Tibial artery (tissue), 4 donors: Measurements from ENCODE around the gene GALNT2.
A peak's percentile ranks its signal among the peaks of the same experiment; 100 is the strongest.

ENCODE experiments used
- DNase-seq, 2 donors: peaks; one replicate each; pipeline ENCODE4 v3.0.0-alpha.2; 2019
- H3K27ac ChIP-seq, 2 donors: fragments of 200-600 bp; sonication (generic) in 1 of 2; 1 replicate in 1 of 2; 2 replicates in 1 of 2; pipeline ENCODE4 v1.5.1; 2018 to 2019; ENCODE audit warnings: mild to moderate bottlenecking in 1 of 2
- H3K27me3 ChIP-seq, 2 donors: fragments of 200-600 bp; sonication (generic) in 1 of 2; one replicate each; pipeline versions ENCODE4 v1.5.1 to v1.6.0; 2016 to 2019
- H3K36me3 ChIP-seq, 3 donors: fragments of 200-600 bp; sonication (generic) in 2 of 3; one replicate each; pipeline ENCODE4 v1.5.1; 2016 to 2019; ENCODE audit warnings: mild to moderate bottlenecking in 2 of 3
- H3K4me1 ChIP-seq, 4 donors: fragments of 200-600 bp; sonication (generic) in 2 of 4; 1 replicate in 3 of 4; 2 replicates in 1 of 4; pipeline ENCODE4 v1.5.1; 2016 to 2019
- H3K4me3 ChIP-seq, 2 donors: fragments of 200-600 bp; sonication (generic) in 1 of 2; 1 replicate in 1 of 2; 2 replicates in 1 of 2; pipeline ENCODE4 v1.5.1; 2018 to 2019; ENCODE audit warnings: mild to moderate bottlenecking in 2 of 2
- H3K9me3 ChIP-seq, 3 donors: fragments of 200-600 bp; sonication (generic) in 1 of 3; one replicate each; pipeline ENCODE4 v1.5.1; 2016 to 2019
- intact Hi-C: fragments of 100-400 bp; cut with DNase I; formaldehyde crosslinking; loops from one replicate; pipeline ENCODE4 v1.15.0; 2023; ENCODE audit warnings: low total_unique reads
- TF ChIP-seq, protein P1 (sequence below), 2 experiments: fragments of 200-600 bp in 1 of 2; fragments of 450-650 bp in 1 of 2; IDR thresholded peaks; one replicate each; pipeline ENCODE4 v1.5.1; 2017 to 2019; ENCODE audit warnings: antibody characterized with exemption in 2 of 2, mild to moderate bottlenecking in 1 of 2, moderate library complexity in 1 of 2

GALNT2 gene

DNA sequence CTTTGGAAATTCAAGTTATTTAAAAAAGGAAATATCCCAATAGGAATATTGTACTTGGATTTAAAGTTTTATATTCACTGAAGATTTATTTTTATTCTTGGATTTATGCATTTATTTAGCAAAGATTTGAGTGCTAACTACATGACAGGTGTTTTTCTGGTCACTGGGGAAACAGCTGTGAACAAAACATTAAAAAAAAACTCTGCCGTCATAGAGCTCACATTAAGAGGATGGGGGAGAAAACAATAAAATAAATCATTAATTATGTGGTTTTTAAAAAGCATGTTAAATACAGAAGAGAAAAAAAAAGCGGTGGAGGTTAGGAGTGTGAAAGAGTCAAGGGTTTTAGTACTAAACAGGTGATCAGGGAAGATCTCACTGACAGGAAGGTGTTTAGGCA, 149.9 kb downstream of the GALNT2 start:
- DNase-seq, result no peak
- TF ChIP-seq, protein P1, sequence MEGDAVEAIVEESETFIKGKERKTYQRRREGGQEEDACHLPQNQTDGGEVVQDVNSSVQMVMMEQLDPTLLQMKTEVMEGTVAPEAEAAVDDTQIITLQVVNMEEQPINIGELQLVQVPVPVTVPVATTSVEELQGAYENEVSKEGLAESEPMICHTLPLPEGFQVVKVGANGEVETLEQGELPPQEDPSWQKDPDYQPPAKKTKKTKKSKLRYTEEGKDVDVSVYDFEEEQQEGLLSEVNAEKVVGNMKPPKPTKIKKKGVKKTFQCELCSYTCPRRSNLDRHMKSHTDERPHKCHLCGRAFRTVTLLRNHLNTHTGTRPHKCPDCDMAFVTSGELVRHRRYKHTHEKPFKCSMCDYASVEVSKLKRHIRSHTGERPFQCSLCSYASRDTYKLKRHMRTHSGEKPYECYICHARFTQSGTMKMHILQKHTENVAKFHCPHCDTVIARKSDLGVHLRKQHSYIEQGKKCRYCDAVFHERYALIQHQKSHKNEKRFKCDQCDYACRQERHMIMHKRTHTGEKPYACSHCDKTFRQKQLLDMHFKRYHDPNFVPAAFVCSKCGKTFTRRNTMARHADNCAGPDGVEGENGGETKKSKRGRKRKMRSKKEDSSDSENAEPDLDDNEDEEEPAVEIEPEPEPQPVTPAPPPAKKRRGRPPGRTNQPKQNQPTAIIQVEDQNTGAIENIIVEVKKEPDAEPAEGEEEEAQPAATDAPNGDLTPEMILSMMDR (IDR thresholded peaks at IDR 0.05), result no peak
- no peaks in the 10 kb centered on the region for H3K27me3 ChIP-seq
- no peak overlapping the region for H3K4me3 ChIP-seq
- H3K9me3 ChIP-seq, result no peaks in the 10 kb centered on the region
- peak overlapping the region in 1 of 2 donors; percentile 87 for H3K27ac ChIP-seq
- intact Hi-C loops, result no loop called here
- H3K4me1 ChIP-seq, result peaks cover 0 to 79% (median 36%) of the 10 kb centered on the region in 4 donors
- no peaks in the 10 kb centered on the region for H3K36me3 ChIP-seq

- TF ChIP-seq, protein P1 (IDR thresholded peaks at IDR 0.05), result no peak
- peak overlapping the region; percentile 1 to 87 for H3K27ac ChIP-seq
- H3K4me3 ChIP-seq, result no peak overlapping the region
- intact Hi-C loops, result no loop called here
- no peaks in the 10 kb centered on the region for H3K27me3 ChIP-seq
- H3K9me3 ChIP-seq, result no peaks in the 10 kb centered on the region
- peaks cover 0 to 77% (median 39%) of the 10 kb centered on the region in 4 donors for H3K4me1 ChIP-seq
- DNase-seq, result no peak
- H3K36me3 ChIP-seq, result no peaks in the 10 kb centered on the region
Measured at GRCh38 chr1:230218667-230219066, 151.6 kb downstream of the GALNT2 start.

DNA sequence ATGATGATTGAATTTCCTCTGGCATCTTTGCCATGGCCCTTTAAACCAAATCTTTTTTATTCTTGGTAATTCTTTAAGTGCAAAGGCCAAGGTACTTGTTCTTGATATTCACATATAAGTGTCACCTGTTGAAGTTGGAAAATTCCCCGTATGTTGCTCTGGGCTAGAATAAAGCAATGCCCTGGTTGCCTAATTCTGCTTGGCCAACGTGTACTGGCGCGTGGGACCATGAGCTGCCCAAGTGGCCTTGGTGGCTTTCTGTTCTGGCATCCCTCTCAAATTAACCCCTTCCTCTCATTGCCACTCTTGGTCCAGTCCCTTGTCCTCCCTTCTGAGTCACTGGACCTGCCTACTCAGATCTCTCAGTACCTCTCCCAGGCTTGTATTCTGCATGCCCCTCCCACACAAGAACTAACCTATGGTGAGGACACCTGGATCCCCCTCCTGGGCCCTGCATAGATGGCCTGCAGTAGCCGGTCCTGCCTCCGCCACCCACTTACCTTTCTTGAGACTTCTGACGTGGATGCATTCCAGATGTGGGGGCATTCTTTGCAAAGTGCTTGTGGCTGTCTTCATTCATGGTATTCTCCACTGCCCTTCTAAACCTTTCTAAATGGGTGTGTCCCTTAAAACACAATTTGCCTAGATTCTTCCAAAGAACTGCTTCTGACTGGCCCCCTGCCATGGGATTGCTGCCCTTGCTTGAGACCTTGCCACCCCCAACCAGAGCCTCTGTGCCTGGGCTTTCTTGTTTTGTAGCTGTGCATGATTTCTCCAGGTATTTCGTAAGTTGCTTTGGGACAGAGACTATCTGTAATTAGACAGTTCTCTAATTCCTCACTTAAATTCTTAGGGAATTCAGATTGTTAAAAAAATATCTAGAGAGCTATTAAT, 152.4 kb downstream of the GALNT2 start:
- Histone ChIP-seq H3K4me3 (no peak overlapping the region), H3K27ac (peak overlapping the region; percentile 17 to 87)

GRCh38 chr1:230220478-230220877, 153.4 kb downstream of the GALNT2 start:
- H3K27ac ChIP-seq, result peak overlapping the region; percentile 71 to 87
- no peaks in the 10 kb centered on the region for H3K27me3 ChIP-seq

More for the DNA sequence above, 152.4 kb downstream of the GALNT2 start:
- TF ChIP-seq, protein P1 (IDR thresholded peaks at IDR 0.05), result no peak
- H3K4me1 ChIP-seq, result peaks cover 0 to 79% (median 41%) of the 10 kb centered on the region in 4 donors
- no peaks in the 10 kb centered on the region for H3K36me3 ChIP-seq
- H3K27me3 ChIP-seq, result no peaks in the 10 kb centered on the region
- no peak for DNase-seq
- H3K9me3 ChIP-seq, result no peaks in the 10 kb centered on the region
- intact Hi-C loops, result no loop called here

DNA sequence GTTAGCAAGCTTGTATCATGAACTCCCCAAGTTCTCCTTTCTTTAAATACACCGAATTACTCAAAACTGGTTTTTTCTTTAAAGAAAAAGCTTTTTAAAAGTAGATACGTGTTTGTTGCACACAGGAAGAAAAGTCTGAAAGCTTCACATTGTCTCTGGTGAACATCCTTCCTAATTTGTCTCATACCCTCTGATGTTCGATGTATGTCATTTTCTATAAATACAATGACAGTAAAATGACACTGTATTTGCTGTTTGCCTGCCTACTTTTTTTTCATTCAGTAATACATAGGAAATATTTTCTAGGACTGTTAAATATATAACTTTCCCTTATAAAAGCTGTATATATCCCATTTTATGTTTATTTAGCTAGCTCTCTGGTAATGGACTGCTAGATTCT, 153.9 kb downstream of the GALNT2 start:
- H3K27ac ChIP-seq, result peak overlapping the region; percentile 71 to 87
- no peaks in the 10 kb centered on the region for H3K36me3 ChIP-seq
- H3K9me3 ChIP-seq, result no peaks in the 10 kb centered on the region
- H3K4me3 ChIP-seq, result no peak overlapping the region
- no peaks in the 10 kb centered on the region for H3K27me3 ChIP-seq
- peaks cover 0 to 79% (median 38%) of the 10 kb centered on the region in 4 donors for H3K4me1 ChIP-seq
- no peak for DNase-seq
- intact Hi-C loops, result no loop called here
- TF ChIP-seq, protein P1 (IDR thresholded peaks at IDR 0.05), result no peak

More at GRCh38 chr1:230220478-230220877, 153.4 kb downstream of the GALNT2 start:
- Histone ChIP-seq H3K4me3 (no peak overlapping the region), H3K9me3 (no peaks in the 10 kb centered on the region), H3K36me3 (no peaks in the 10 kb centered on the region), H3K4me1 (peaks cover 0 to 79% (median 39%) of the 10 kb centered on the region in 4 donors)
- DNase-seq, result no peak
- TF ChIP-seq, protein P1 (IDR thresholded peaks at IDR 0.05), result no peak
- intact Hi-C loops, result no loop called here
